ENCODE data around the gene HUNK. TPM values are rescaled to one million over a fixed set of nuclear protein-coding genes. Genes with fewer than 3 reads are reported as not detected.

HUNK gene
- total and polyA plus RNA-seq, 8 donors: 2.6 to 17.0 (median 9.0) TPM

GRCh38 chr21:31846690-31847089 lies 26.1 kb upstream of the HUNK start:
- DNase-seq (no peak), ATAC-seq (no peak), FAIRE-seq (no peak)
- Histone ChIP-seq H3K27ac (no peak overlapping the region), H3K4me1 (no peaks in the 10 kb centered on the region), H3K36me3 (no peaks in the 10 kb centered on the region), H3K9me3 (no peaks in the 10 kb centered on the region), H3K27me3 (no peaks in the 10 kb centered on the region), H3K4me3 (no peak overlapping the region)
- 82 to 91% methylated on average over 1 of the region's 1 CpG for WGBS, 2 donors
- TF ChIP-seq CTCF (IDR thresholded peaks at IDR 0.05): no peak
- intact Hi-C loops (cut with DNase I): no loop called here

- Histone ChIP-seq H3K9me3 (no peaks in the 10 kb centered on the region), H3K27me3 (no peaks in the 10 kb centered on the region), H3K4me3 (no peak overlapping the region), H3K36me3 (no peaks in the 10 kb centered on the region), H3K4me1 (no peaks in the 10 kb centered on the region), H3K27ac (no peak overlapping the region)
- no peak for TF ChIP-seq CTCF (IDR thresholded peaks at IDR 0.05)
- intact Hi-C loops (cut with DNase I): no loop called here
- no peak for FAIRE-seq
- WGBS, 2 donors: 80 to 95% methylated on average over 3 of the region's 3 CpGs
- no peak for DNase-seq
- no peak for ATAC-seq
These were observed 25.1 kb upstream of the HUNK start for GRCh38 chr21:31847761-31848160.

- WGBS, 2 donors: 80 to 88% methylated on average over 4 of the region's 4 CpGs
- FAIRE-seq: no peak
These were observed 24.4 kb upstream of the HUNK start for GRCh38 chr21:31848326-31848985.

GRCh38 chr21:31850886-31851285 lies 21.9 kb upstream of the HUNK start:
- Histone ChIP-seq H3K9me3 (no peaks in the 10 kb centered on the region), H3K36me3 (no peaks in the 10 kb centered on the region), H3K27me3 (no peaks in the 10 kb centered on the region), H3K4me1 (no peaks in the 10 kb centered on the region), H3K4me3 (no peak overlapping the region), H3K27ac (no peak overlapping the region)
- intact Hi-C loops (cut with DNase I): no loop called here
- FAIRE-seq: no peak
- ATAC-seq: no peak
- no peak for DNase-seq
- TF ChIP-seq CTCF (IDR thresholded peaks at IDR 0.05): no peak
- 77 to 78% methylated on average over 7 of the region's 7 CpGs for WGBS, 2 donors

More at GRCh38 chr21:31848326-31848985, 24.4 kb upstream of the HUNK start:
- H3K4me3 ChIP-seq: no peak overlapping the region
- no peak for TF ChIP-seq CTCF (IDR thresholded peaks at IDR 0.05)
- no peaks in the 10 kb centered on the region for H3K36me3 ChIP-seq
- H3K27ac ChIP-seq: no peak overlapping the region
- ATAC-seq (no peak), DNase-seq (no peak)
- intact Hi-C loops (cut with DNase I): no loop called here
- H3K27me3 ChIP-seq: no peaks in the 10 kb centered on the region
- H3K4me1 ChIP-seq: no peaks in the 10 kb centered on the region
- H3K9me3 ChIP-seq: no peaks in the 10 kb centered on the region

GRCh38 chr21:31855180-31855579 lies 17.6 kb upstream of the HUNK start:
- intact Hi-C loops (cut with DNase I): no loop called here
- Histone ChIP-seq H3K4me1 (no peaks in the 10 kb centered on the region), H3K27ac (no peak overlapping the region), H3K4me3 (no peak overlapping the region), H3K27me3 (no peaks in the 10 kb centered on the region), H3K36me3 (no peaks in the 10 kb centered on the region), H3K9me3 (no peaks in the 10 kb centered on the region)
- no peak for TF ChIP-seq CTCF (IDR thresholded peaks at IDR 0.05)
- FAIRE-seq (no peak), ATAC-seq (no peak), DNase-seq (no peak)
- WGBS, 2 donors: 69 to 78% methylated on average over 4 of the region's 4 CpGs
